PC-3 (cell line): ENCODE results near the gene SLC24A3. TPM values are rescaled to one million over a fixed set of nuclear protein-coding genes. Genes with fewer than 3 reads are reported as not detected.

Experiments used
- ATAC-seq: fragments of 200-7000 bp; cut with Tn5 transposase; 2 replicates; pipeline ENCODE4 v1.9.1; 2020; ENCODE audit warnings: mild to moderate bottlenecking, moderate library complexity
- BruUV-seq: library from RNA; stranded (reverse); fragments of 400-500 nt; replicated peaks from 2 replicates; lab custom pipeline; 2021; lab: Mats Ljungman, UMichigan
- CTCF ChIA-PET: fragments of 300-600 bp; sonication (Branson Sonifier 250); formaldehyde crosslinking; loops from one replicate; lab custom pipeline; 2022; ENCODE audit warnings: antibody characterized with exemption; lab: Charles Lee
- POLR2A ChIA-PET: fragments of 300-600 bp; sonication (Branson Sonifier 250); formaldehyde crosslinking; loops from one replicate; lab custom pipeline; 2022; ENCODE audit warnings: antibody characterized with exemption; ENCODE audit not compliant: unreplicated experiment; lab: Charles Lee
- DNase-seq: peaks from one replicate; pipeline ENCODE4 v3.0.0-alpha.2; 2015
- H2AFZ ChIP-seq: fragments of 300-600 bp; sonication (generic); 2 replicates; pipeline ENCODE4 v1.6.0; 2016; ENCODE audit warnings: antibody characterized with exemption, low read length
- H3F3A ChIP-seq: fragments of 300-600 bp; sonication (generic); one replicate; pipeline ENCODE4 v1.6.0; 2017; ENCODE audit warnings: antibody characterized with exemption, low read length, control low read depth, mild to moderate bottlenecking; ENCODE audit not compliant: unreplicated experiment
- H3K27ac ChIP-seq: fragments of 300-600 bp; sonication (generic); 2 replicates; pipeline ENCODE4 v1.5.1; 2016; ENCODE audit warnings: mild to moderate bottlenecking, low read length
- H3K27me3 ChIP-seq: fragments of 300-600 bp; sonication (generic); 2 replicates; pipeline ENCODE4 v1.6.1; 2016; ENCODE audit warnings: low read length, mixed read lengths
- H3K36me3 ChIP-seq: fragments of 300-600 bp; sonication (generic); 2 replicates; pipeline ENCODE4 v1.6.1; 2016; ENCODE audit warnings: low read depth, mixed run types, low read length, mixed read lengths
- H3K4me1 ChIP-seq: fragments of 300-600 bp; sonication (generic); 2 replicates; pipeline ENCODE4 v1.5.1; 2016; ENCODE audit warnings: low read length; ENCODE audit not compliant: insufficient read depth
- H3K4me2 ChIP-seq: fragments of 300-600 bp; sonication (generic); 2 replicates; pipeline ENCODE4 v1.6.0; 2016; ENCODE audit warnings: low read length
- H3K4me3 ChIP-seq: fragments of 300-600 bp; sonication (generic); 2 replicates; pipeline ENCODE4 v1.5.1; 2016; ENCODE audit warnings: mild to moderate bottlenecking, low read length, mixed read lengths
- H3K79me2 ChIP-seq: fragments of 300-600 bp; sonication (generic); 2 replicates; pipeline ENCODE4 v1.6.1; 2017; ENCODE audit warnings: low read length, mixed read lengths
- H3K9ac ChIP-seq: fragments of 300-600 bp; sonication (generic); 2 replicates; pipeline ENCODE4 v1.6.0; 2016; ENCODE audit warnings: mild to moderate bottlenecking, low read length
- H3K9me2 ChIP-seq: fragments of 300-600 bp; sonication (generic); replicated peaks from 2 replicates; pipeline ENCODE4 v1.6.1; 2016; ENCODE audit warnings: mixed run types, low read length, mixed read lengths
- H3K9me3 ChIP-seq: fragments of 300-600 bp; sonication (generic); 2 replicates; pipeline ENCODE4 v1.6.1; 2016; ENCODE audit warnings: low read length, mixed read lengths
- H4K20me1 ChIP-seq: fragments of 300-600 bp; sonication (generic); 2 replicates; pipeline ENCODE4 v1.6.1; 2016; ENCODE audit warnings: low read length, mixed read lengths
- CTCF ChIP-seq: fragments of 300-600 bp; sonication (generic); conservative IDR thresholded peaks from 2 replicates; pipeline ENCODE4 v1.5.1; 2017; ENCODE audit warnings: antibody characterized with exemption, low read depth, mild to moderate bottlenecking, low read length
- EZH2 ChIP-seq: fragments of 300-600 bp; sonication (generic); IDR thresholded peaks from one replicate; pipeline ENCODE4 v1.6.1; 2017; ENCODE audit warnings: antibody characterized with exemption, mild to moderate bottlenecking, low read length; ENCODE audit not compliant: unreplicated experiment
- EZH2phosphoT487 ChIP-seq: fragments of 300-600 bp; sonication (generic); IDR thresholded peaks from 2 replicates; pipeline ENCODE4 v1.6.1; 2018; ENCODE audit warnings: mild to moderate bottlenecking, antibody characterized with exemption, low read length, borderline replicate concordance
- intact Hi-C: fragments of 100-400 bp; cut with micrococcal nuclease; formaldehyde crosslinking; loops from 2 replicates; pipeline ENCODE4 v1.9.0; 2023
- total RNA-seq: library from RNA; depleted of rRNA; stranded (reverse); fragments of >200 nt; gene quantifications from 2 replicates; pipeline ENCODE4 v1.2.3, GENCODE V29; 2014

The SLC24A3 gene
- total RNA-seq, 1 experiment from 2014 or later, result 0.11 TPM

GRCh38 chr20:19260412-19261090 lies 48.1 kb downstream of the SLC24A3 start:
- no peaks in the 10 kb centered on the region for H3K79me2 ChIP-seq
- H3K4me3 ChIP-seq, result no peak overlapping the region
- no TSS peak for BruUV-seq
- H4K20me1 ChIP-seq, result no peaks in the 10 kb centered on the region
- H3K9me3 ChIP-seq, result no peaks in the 10 kb centered on the region
- ATAC-seq, result no peak
- intact Hi-C loops, result no loop called here
- H3K27ac ChIP-seq, result no peak overlapping the region
- CTCF ChIA-PET, result no interaction called here
- no peaks in the 10 kb centered on the region for H3F3A ChIP-seq
- no peaks in the 10 kb centered on the region for H3K9me2 ChIP-seq
- H3K4me1 ChIP-seq, result no peaks in the 10 kb centered on the region
- peaks cover 29% of the 10 kb centered on the region for H3K27me3 ChIP-seq
- POLR2A ChIA-PET, result no interaction called here
- no peaks in the 10 kb centered on the region for H3K36me3 ChIP-seq
- no peak for TF ChIP-seq CTCF
- no peak for TF ChIP-seq EZH2phosphoT487
- TF ChIP-seq EZH2, result no peak
- H3K4me2 ChIP-seq, result no peak overlapping the region
- no peak overlapping the region for H2AFZ ChIP-seq
- no peak overlapping the region for H3K9ac ChIP-seq
- no peak for DNase-seq

GRCh38 chr20:19264191-19264590 lies 51.7 kb downstream of the SLC24A3 start:
- Histone ChIP-seq H3K27me3 (peaks cover 14% of the 10 kb centered on the region), H2AFZ (no peak overlapping the region), H3F3A (no peaks in the 10 kb centered on the region), H3K4me2 (no peak overlapping the region), H3K27ac (no peak overlapping the region), H3K4me3 (no peak overlapping the region), H3K36me3 (no peaks in the 10 kb centered on the region), H3K9ac (no peak overlapping the region), H3K9me3 (no peaks in the 10 kb centered on the region), H3K4me1 (no peaks in the 10 kb centered on the region), H4K20me1 (no peaks in the 10 kb centered on the region), H3K79me2 (no peaks in the 10 kb centered on the region), H3K9me2 (no peaks in the 10 kb centered on the region)
- CTCF ChIA-PET, result interaction anchor here (0.6 kb wide), 1 partner anchor 223 kb away, joined by 3 read pairs; no protein-coding TSS in a partner anchor
- POLR2A ChIA-PET, result no interaction called here
- TF ChIP-seq CTCF, result no peak
- no peak for TF ChIP-seq EZH2
- TF ChIP-seq EZH2phosphoT487, result no peak
- DNase-seq (no peak), ATAC-seq (no peak)
- no TSS peak for BruUV-seq
- intact Hi-C loops, result no loop called here

GRCh38 chr20:19265646-19266374 lies 53.4 kb downstream of the SLC24A3 start:
- no peaks in the 10 kb centered on the region for H3K4me1 ChIP-seq
- H3K9me3 ChIP-seq, result no peaks in the 10 kb centered on the region
- H3F3A ChIP-seq, result no peaks in the 10 kb centered on the region
- peaks cover 8% of the 10 kb centered on the region; the same call in 1 of the 2 replicates for H3K27me3 ChIP-seq
- H3K4me3 ChIP-seq, result no peak overlapping the region
- ChIA-PET CTCF (no interaction called here), POLR2A (no interaction called here)
- no peaks in the 10 kb centered on the region for H4K20me1 ChIP-seq
- no peak for ATAC-seq
- H3K79me2 ChIP-seq, result no peaks in the 10 kb centered on the region
- H3K9ac ChIP-seq, result no peak overlapping the region
- TF ChIP-seq CTCF (no peak), EZH2phosphoT487 (no peak), EZH2 (no peak)
- no peak overlapping the region for H3K4me2 ChIP-seq
- no peaks in the 10 kb centered on the region for H3K36me3 ChIP-seq
- intact Hi-C loops, result no loop called here
- H3K9me2 ChIP-seq, result no peaks in the 10 kb centered on the region
- no peak overlapping the region for H2AFZ ChIP-seq
- H3K27ac ChIP-seq, result no peak overlapping the region
- no peak for DNase-seq
- BruUV-seq, result no TSS peak
